NB4 (cell line): ENCODE measurements around the gene DNAAF8.

Experiments
- CTCF ChIP-seq: IDR thresholded peaks from one replicate; pipeline ENCODE4 v1.5.1; 2012; ENCODE audit warnings: low read depth, low read length
- MAX ChIP-seq: IDR thresholded peaks from 2 replicates; pipeline ENCODE4 v1.6.1; 2011; ENCODE audit warnings: low read depth, low read length
- MYC ChIP-seq: IDR thresholded peaks from 2 replicates; pipeline ENCODE4 v1.6.1; 2011; ENCODE audit warnings: low read depth, low read length
- POLR2A ChIP-seq: IDR thresholded peaks from 2 replicates; pipeline ENCODE4 v1.6.1; 2011; ENCODE audit warnings: mild to moderate bottlenecking; ENCODE audit not compliant: insufficient read length; ENCODE audit errors: extremely low read depth

GRCh38 chr16:4724661-4725270, 9.6 kb upstream of the DNAAF8 start:
- TF ChIP-seq POLR2A, result no peak
- no peak for TF ChIP-seq CTCF
- no peak for TF ChIP-seq MAX
- TF ChIP-seq MYC, result no peak
